Measurements from ENCODE around the gene RNF141. TPM values are rescaled to one million over a fixed set of nuclear protein-coding genes. Genes with fewer than 3 reads are reported as not detected.

The RNF141 gene
- total RNA-seq, 2 donors from 2014 or later: 34.7 to 42.2 TPM

GRCh38 chr11:10481560-10482349 is 59.2 kb downstream of the RNF141 start:
- WGBS, 2 experiments (ENCODE audit: insufficient coverage in 1 of 2, insufficient read length in 1 of 2): 92 to 93% methylated on average over 13 to 16 of the region's 16 CpGs
- H3K9ac ChIP-seq (ENCODE audit: extremely low read depth, low read length, poor library complexity, severe bottlenecking): no peak overlapping the region

GRCh38 chr11:10480760-10481159 is 60.2 kb downstream of the RNF141 start:
- H3K27me3 Mint-ChIP-seq (ENCODE audit: insufficient read depth): no peaks in the 10 kb centered on the region
- Histone ChIP-seq H3K9me3 (ENCODE audit: control insufficient read depth, low read length) (no peaks in the 10 kb centered on the region), H3K9ac (ENCODE audit: extremely low read depth, low read length, poor library complexity, severe bottlenecking) (no peak overlapping the region), H3K4me3 (ENCODE audit: low read length) (no peak overlapping the region), H3K27ac (ENCODE audit: low read depth, low read length) (no peak overlapping the region), H3K36me3 (ENCODE audit: control insufficient read depth, insufficient read depth, low read length) (no peaks in the 10 kb centered on the region), H3K4me1 (ENCODE audit: control insufficient read depth, insufficient read depth, low read length) (peaks cover 3% of the 10 kb centered on the region), H3K27me3 (ENCODE audit: control insufficient read depth, insufficient read depth, low read length, poor library complexity, severe bottlenecking) (no peaks in the 10 kb centered on the region)
- H3K9me3 Mint-ChIP-seq: no peaks in the 10 kb centered on the region
- H3K27ac Mint-ChIP-seq: no peak overlapping the region
- 89 to 100% methylated on average over 1 to 2 of the region's 2 CpGs for WGBS, 2 experiments (ENCODE audit: insufficient coverage in 1 of 2, insufficient read length in 1 of 2)
- H3K36me3 Mint-ChIP-seq (ENCODE audit: low read depth): no peaks in the 10 kb centered on the region
- no peak overlapping the region for H3K4me3 Mint-ChIP-seq
- no peak for TF ChIP-seq CTCF (conservative IDR thresholded peaks at IDR 0.05)
- peaks cover 4% of the 10 kb centered on the region for H3K4me1 Mint-ChIP-seq
- DNase-seq: no peak

More at GRCh38 chr11:10481560-10482349, 59.2 kb downstream of the RNF141 start:
- no peak for TF ChIP-seq CTCF (conservative IDR thresholded peaks at IDR 0.05)
- H3K9me3 Mint-ChIP-seq: no peaks in the 10 kb centered on the region
- no peak overlapping the region for H3K27ac Mint-ChIP-seq
- H3K4me3 Mint-ChIP-seq: no peak overlapping the region
- no peaks in the 10 kb centered on the region for H3K27me3 Mint-ChIP-seq (ENCODE audit: insufficient read depth)
- H3K36me3 ChIP-seq (ENCODE audit: control insufficient read depth, insufficient read depth, low read length): no peaks in the 10 kb centered on the region
- no peaks in the 10 kb centered on the region for H3K9me3 ChIP-seq (ENCODE audit: control insufficient read depth, low read length)
- H3K27ac ChIP-seq (ENCODE audit: low read depth, low read length): no peak overlapping the region
- no peaks in the 10 kb centered on the region for H3K36me3 Mint-ChIP-seq (ENCODE audit: low read depth)
- DNase-seq: no peak
- H3K4me1 Mint-ChIP-seq: peaks cover 4% of the 10 kb centered on the region
- peaks cover 3% of the 10 kb centered on the region for H3K4me1 ChIP-seq (ENCODE audit: control insufficient read depth, insufficient read depth, low read length)
- H3K27me3 ChIP-seq (ENCODE audit: control insufficient read depth, insufficient read depth, low read length, poor library complexity, severe bottlenecking): no peaks in the 10 kb centered on the region
- H3K4me3 ChIP-seq (ENCODE audit: low read length): no peak overlapping the region

GRCh38 chr11:10480026-10480425 is 61.0 kb downstream of the RNF141 start:
- Mint-ChIP-seq H3K4me1 (peaks cover 4% of the 10 kb centered on the region), H3K9me3 (no peaks in the 10 kb centered on the region), H3K27ac (no peak overlapping the region), H3K36me3 (ENCODE audit: low read depth) (no peaks in the 10 kb centered on the region), H3K27me3 (ENCODE audit: insufficient read depth) (no peaks in the 10 kb centered on the region), H3K4me3 (no peak overlapping the region)
- Histone ChIP-seq H3K27ac (ENCODE audit: low read depth, low read length) (no peak overlapping the region), H3K27me3 (ENCODE audit: control insufficient read depth, insufficient read depth, low read length, poor library complexity, severe bottlenecking) (no peaks in the 10 kb centered on the region), H3K9ac (ENCODE audit: extremely low read depth, low read length, poor library complexity, severe bottlenecking) (no peak overlapping the region), H3K36me3 (ENCODE audit: control insufficient read depth, insufficient read depth, low read length) (no peaks in the 10 kb centered on the region), H3K9me3 (ENCODE audit: control insufficient read depth, low read length) (no peaks in the 10 kb centered on the region), H3K4me3 (ENCODE audit: low read length) (no peak overlapping the region), H3K4me1 (ENCODE audit: control insufficient read depth, insufficient read depth, low read length) (peaks cover 3% of the 10 kb centered on the region)
- TF ChIP-seq CTCF (conservative IDR thresholded peaks at IDR 0.05): no peak
- no peak for DNase-seq
- 95 to 96% methylated on average over 4 to 6 of the region's 6 CpGs for WGBS, 2 experiments (ENCODE audit: insufficient coverage in 1 of 2, insufficient read length in 1 of 2)

Data from endodermal cell (in vitro differentiated cells).